HG03280 (cell line): ENCODE measurements around the gene MSI2.

Experiments used
- ATAC-seq: cut with Tn5 transposase; IDR thresholded peaks from one replicate; pipeline ENCODE4 v1.9.1; 2021; ENCODE audit warnings: mild to moderate bottlenecking, moderate library complexity; ENCODE audit not compliant: unreplicated experiment

The MSI2 gene

GRCh38 chr17:57715981-57716380, 459.7 kb downstream of the MSI2 start:
- no peak for ATAC-seq

- no peak for ATAC-seq
Observed at GRCh38 chr17:57718878-57719277, 462.6 kb downstream of the MSI2 start.

DNA sequence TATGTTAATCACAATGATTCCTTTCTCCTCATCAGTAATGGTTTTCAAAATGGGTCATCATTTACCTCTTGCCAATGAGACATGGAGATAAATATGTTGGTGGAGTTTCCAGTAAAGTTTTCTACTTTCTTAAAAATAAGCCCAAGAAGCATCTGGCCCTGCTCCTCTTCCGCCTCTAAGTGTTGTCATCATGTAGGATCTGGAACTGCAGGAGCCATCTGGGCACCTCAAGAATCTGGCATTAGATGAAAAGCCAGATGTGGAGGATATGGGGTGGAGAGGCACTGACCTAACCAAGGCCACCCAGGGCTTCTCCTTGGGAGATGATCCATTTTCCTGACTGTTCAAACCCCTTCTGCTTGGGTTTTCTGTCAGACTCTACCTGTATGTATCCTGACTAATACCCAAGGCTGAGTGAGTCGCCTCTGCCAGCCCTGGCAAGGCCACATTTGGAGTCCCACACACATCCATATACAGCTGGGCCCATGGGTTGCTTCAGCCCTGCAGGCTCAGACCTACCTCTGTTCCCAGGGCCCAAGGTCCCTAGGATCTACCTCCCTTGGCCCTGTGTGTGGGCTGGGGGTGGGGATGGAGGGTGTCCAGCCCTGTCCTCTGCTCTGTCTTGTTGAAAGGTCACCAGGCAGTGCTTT, 464.2 kb downstream of the MSI2 start:
- no peak for ATAC-seq

DNA sequence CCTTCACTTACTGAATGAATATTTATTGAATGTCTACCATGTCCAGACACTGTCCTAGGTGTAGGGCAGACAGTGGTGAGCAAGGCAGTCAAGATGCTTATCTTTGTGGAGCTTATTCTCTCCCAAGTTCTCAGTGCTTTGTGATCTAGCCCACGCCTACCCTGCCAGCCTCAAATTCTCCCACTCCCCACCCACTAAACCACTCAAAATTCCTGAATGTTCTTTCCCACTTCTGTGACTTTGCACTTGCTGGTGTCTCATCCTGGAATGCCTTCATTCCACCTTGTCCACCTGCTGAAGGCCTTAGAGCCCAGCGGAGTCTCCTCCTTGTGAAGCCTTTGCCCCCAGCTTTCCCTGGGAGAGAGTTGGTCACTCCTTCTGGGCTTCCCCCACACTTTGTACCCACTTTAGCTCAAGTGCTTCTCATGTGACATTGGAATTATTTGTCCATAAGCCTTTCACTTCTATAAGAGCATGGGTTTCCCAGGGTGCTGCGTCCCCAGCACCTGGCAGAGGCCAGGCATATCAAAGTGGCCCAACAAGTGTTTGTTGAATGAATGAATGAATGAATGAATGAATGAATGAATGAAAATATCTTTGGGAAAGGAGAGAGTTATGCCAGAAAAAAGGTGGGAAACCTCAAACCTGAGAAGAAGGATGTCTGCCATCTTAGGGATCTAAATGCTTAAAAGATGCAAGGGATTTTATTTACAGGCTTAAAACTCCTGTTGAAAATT, 465.8 kb downstream of the MSI2 start:
- ATAC-seq, result no peak

DNA sequence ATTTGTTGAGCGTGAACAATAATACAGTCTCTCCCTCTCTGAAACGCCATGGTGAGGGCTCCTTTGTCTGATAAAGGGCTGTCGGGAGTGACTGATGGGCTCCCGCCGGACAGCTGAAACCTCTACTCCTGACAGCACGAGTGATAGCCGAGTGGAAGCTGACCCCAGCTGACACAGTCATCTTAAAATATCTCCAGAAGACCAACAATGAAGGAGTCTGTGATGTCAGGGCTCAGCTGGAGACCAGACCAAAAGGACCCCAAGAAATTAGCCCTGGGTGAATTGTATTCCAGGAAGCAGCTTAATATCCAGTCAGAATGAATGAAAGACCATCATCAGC, 466.4 kb downstream of the MSI2 start:
- no peak for ATAC-seq

DNA sequence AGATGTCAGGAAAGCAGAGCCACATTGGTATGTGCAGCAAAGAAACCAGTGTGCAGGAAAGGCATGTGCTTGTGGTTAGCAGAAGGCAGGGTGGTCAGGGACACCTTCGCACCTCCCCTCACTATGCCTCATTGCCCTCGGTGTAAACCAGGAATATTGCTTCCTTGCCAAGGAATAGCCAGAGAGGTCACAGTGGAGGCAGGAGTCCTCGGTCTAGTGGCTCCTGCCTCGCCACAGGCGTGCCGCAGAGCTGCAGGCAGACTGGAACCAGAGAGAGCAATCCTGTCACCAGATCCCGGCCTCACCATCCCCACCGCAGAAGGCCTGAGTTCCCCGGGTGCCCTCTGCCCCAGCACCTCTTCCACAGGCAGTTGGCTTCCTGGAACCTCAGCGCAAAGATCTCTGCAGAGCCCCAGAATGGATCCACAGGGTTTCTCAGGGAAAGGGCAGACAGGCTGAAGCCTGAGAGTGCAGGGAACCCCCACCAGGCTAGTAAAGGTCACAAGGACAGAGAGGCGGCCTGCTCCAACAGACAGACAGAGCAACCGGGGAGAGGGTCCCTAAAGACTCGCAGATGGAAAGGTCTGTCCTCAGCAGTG, 467.2 kb downstream of the MSI2 start:
- no peak for ATAC-seq

GRCh38 chr17:57724026-57724728, 467.9 kb downstream of the MSI2 start:
- ATAC-seq, result no peak

- no peak for ATAC-seq
Observed at GRCh38 chr17:57724729-57725125, 468.4 kb downstream of the MSI2 start.

DNA sequence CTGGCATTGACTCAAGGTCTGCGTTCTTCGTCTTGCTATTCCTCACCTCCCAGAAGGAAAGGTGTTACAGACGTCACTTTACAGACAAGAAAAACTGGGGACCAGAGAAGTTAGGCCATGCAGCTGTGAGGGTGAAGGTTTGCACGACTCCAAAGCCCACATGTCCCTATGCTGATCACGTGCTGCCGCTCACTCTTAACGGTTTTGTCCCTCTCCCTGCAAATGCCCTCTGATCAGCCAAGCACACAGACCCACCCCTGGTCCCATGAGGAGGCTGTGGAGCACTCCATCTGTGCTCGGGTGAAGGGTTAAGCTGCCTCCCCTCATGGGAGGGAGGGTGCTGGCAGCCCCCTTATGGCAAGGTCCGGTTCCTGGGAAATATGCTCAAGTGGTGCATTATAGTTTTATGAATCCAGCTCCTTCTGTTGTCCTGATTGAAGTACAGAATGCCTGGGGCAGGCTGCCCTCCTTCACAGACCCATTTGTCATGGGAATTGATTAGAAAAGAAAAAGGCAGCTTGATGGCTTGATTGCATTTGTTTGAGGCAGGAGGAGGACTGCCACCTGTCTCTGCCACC, 470.0 kb downstream of the MSI2 start:
- no peak for ATAC-seq

- no peak for ATAC-seq
Observed at GRCh38 chr17:57726838-57727237, 470.5 kb downstream of the MSI2 start.

DNA sequence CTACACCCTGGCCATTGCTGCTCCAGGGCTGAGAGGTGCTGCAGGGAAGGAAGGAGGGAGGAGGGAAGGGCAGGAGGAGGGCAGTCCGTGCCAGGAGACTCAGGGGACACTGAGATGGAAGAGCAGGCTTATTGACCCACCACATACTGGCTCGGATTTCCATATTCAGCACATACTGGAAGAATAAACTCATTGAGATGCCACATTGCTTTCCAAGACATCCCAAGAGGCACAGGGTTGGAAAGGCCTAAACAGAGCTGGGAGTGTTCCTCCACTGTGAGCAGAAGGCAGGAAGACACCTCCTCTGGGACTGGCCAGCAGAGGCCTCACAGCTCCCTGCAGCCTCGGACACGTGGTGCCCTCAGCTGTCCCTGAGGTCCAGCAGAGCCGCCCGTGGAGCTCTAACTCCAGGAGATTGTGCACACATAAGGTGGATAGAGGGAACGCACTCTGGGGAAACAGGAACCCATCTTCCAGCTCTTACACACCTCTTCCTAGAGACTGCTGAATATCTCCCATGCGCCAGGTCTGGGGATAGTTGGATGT, 471.4 kb downstream of the MSI2 start:
- ATAC-seq, result no peak

DNA sequence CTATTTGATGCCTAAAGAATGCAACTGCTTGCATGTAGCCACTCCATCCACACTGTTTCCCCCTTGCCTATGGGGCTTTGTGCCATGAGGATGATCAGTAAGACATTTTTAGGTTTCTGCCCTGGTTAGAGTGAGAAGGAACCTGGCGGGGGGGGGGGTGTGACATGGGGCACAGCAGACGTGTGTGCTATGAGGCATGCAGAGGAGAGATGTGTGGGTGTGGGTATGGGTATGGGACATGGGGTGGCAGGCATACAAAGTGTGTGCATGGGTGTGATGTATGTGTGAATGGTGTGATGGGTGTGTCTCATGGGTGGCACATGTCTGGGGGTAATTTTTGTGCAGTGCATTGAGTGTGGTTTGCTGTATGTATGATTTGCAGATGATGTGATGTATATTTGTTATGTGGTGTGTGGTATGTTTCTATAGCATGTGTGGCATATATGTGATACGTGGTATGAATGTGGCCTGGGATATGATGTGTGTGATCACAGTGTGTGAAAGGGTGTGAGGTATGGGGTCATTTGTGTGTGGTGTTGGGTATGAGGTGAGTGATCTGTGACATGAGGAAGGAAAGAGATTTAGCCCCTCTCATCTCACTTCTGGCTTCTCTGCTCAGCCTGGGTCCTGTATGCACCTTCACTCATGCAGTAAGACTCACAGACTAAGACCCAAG, 473.8 kb downstream of the MSI2 start:
- no peak for ATAC-seq

- no peak for ATAC-seq
Observed at GRCh38 chr17:57732062-57732461, 475.7 kb downstream of the MSI2 start.

GRCh38 chr17:57733085-57733484, 476.8 kb downstream of the MSI2 start:
- no peak for ATAC-seq
